Mucosa of stomach (tissue), 1 donor: ENCODE data around the gene ACSF2.

Experiments
- H3K27me3 ChIP-seq: one replicate; pipeline ENCODE4 v1.7.0; 2013; ENCODE audit warnings: mild to moderate bottlenecking, low read length; ENCODE audit not compliant: control insufficient read depth, insufficient read depth
- H3K36me3 ChIP-seq: one replicate; pipeline ENCODE4 v1.7.0; 2013; ENCODE audit warnings: low read length; ENCODE audit not compliant: control insufficient read depth, insufficient read depth
- H3K4me1 ChIP-seq: one replicate; pipeline ENCODE4 v1.7.0; 2013; ENCODE audit warnings: mild to moderate bottlenecking, low read length; ENCODE audit not compliant: control insufficient read depth, insufficient read depth
- H3K4me3 ChIP-seq: one replicate; pipeline ENCODE4 v1.7.0; 2013; ENCODE audit warnings: low read length
- H3K9ac ChIP-seq: one replicate; pipeline ENCODE4 v1.7.0; 2013; ENCODE audit warnings: mild to moderate bottlenecking, low read length, moderate library complexity
- H3K9me3 ChIP-seq: one replicate; pipeline ENCODE4 v1.7.0; 2013; ENCODE audit warnings: mild to moderate bottlenecking, low read length, moderate library complexity; ENCODE audit not compliant: control insufficient read depth
- donor health status: Pancreatic carcinoma.

The ACSF2 gene

GRCh38 chr17:50429793-50430192 lies 3.8 kb downstream of the ACSF2 start:
- Histone ChIP-seq H3K27me3 (no peaks in the 10 kb centered on the region), H3K9me3 (no peaks in the 10 kb centered on the region), H3K9ac (no peak overlapping the region), H3K4me3 (no peak overlapping the region), H3K4me1 (peaks cover 46% of the 10 kb centered on the region), H3K36me3 (no peaks in the 10 kb centered on the region)

GRCh38 chr17:50430821-50431618 lies 5.0 kb downstream of the ACSF2 start:
- no peaks in the 10 kb centered on the region for H3K27me3 ChIP-seq
- no peaks in the 10 kb centered on the region for H3K9me3 ChIP-seq
- H3K9ac ChIP-seq: no peak overlapping the region
- no peaks in the 10 kb centered on the region for H3K36me3 ChIP-seq
- H3K4me3 ChIP-seq: no peak overlapping the region
- H3K4me1 ChIP-seq: peaks cover 36% of the 10 kb centered on the region

- Histone ChIP-seq H3K4me1 (peaks cover 26% of the 10 kb centered on the region), H3K9me3 (no peaks in the 10 kb centered on the region), H3K4me3 (no peak overlapping the region), H3K9ac (no peak overlapping the region), H3K27me3 (no peaks in the 10 kb centered on the region), H3K36me3 (no peaks in the 10 kb centered on the region)
These were observed 6.2 kb downstream of the ACSF2 start for GRCh38 chr17:50432125-50432762.

GRCh38 chr17:50437409-50437808 lies 11.4 kb downstream of the ACSF2 start:
- Histone ChIP-seq H3K4me3 (no peak overlapping the region), H3K4me1 (peaks cover 24% of the 10 kb centered on the region), H3K27me3 (no peaks in the 10 kb centered on the region), H3K9me3 (no peaks in the 10 kb centered on the region), H3K36me3 (no peaks in the 10 kb centered on the region), H3K9ac (no peak overlapping the region)

- no peaks in the 10 kb centered on the region for H3K36me3 ChIP-seq
These were observed 13.0 kb downstream of the ACSF2 start for GRCh38 chr17:50439008-50439407.

GRCh38 chr17:50440172-50440837 lies 14.3 kb downstream of the ACSF2 start:
- Histone ChIP-seq H3K9me3 (no peaks in the 10 kb centered on the region), H3K36me3 (no peaks in the 10 kb centered on the region), H3K9ac (peak overlapping the region; percentile 29), H3K4me3 (no peak overlapping the region), H3K27me3 (no peaks in the 10 kb centered on the region), H3K4me1 (peaks cover 48% of the 10 kb centered on the region)

More at GRCh38 chr17:50439008-50439407, 13.0 kb downstream of the ACSF2 start:
- no peaks in the 10 kb centered on the region for H3K9me3 ChIP-seq
- no peaks in the 10 kb centered on the region for H3K27me3 ChIP-seq
- peaks cover 39% of the 10 kb centered on the region for H3K4me1 ChIP-seq
- H3K9ac ChIP-seq: no peak overlapping the region
- no peak overlapping the region for H3K4me3 ChIP-seq

GRCh38 chr17:50440838-50441829 lies 15.1 kb downstream of the ACSF2 start:
- Histone ChIP-seq H3K4me3 (no peak overlapping the region), H3K9ac (peak overlapping the region; percentile 29), H3K4me1 (peaks cover 54% of the 10 kb centered on the region), H3K36me3 (no peaks in the 10 kb centered on the region), H3K9me3 (no peaks in the 10 kb centered on the region), H3K27me3 (no peaks in the 10 kb centered on the region)

GRCh38 chr17:50443505-50443974 lies 17.5 kb downstream of the ACSF2 start:
- Histone ChIP-seq H3K4me1 (peaks cover 74% of the 10 kb centered on the region), H3K9ac (no peak overlapping the region), H3K4me3 (no peak overlapping the region), H3K9me3 (no peaks in the 10 kb centered on the region), H3K27me3 (no peaks in the 10 kb centered on the region), H3K36me3 (no peaks in the 10 kb centered on the region)

GRCh38 chr17:50444841-50445715 lies 19.1 kb downstream of the ACSF2 start:
- no peaks in the 10 kb centered on the region for H3K9me3 ChIP-seq
- no peak overlapping the region for H3K9ac ChIP-seq
- H3K36me3 ChIP-seq: no peaks in the 10 kb centered on the region
- H3K27me3 ChIP-seq: no peaks in the 10 kb centered on the region
- no peak overlapping the region for H3K4me3 ChIP-seq
- H3K4me1 ChIP-seq: peaks cover 68% of the 10 kb centered on the region

GRCh38 chr17:50445730-50446325 lies 19.8 kb downstream of the ACSF2 start:
- Histone ChIP-seq H3K36me3 (no peaks in the 10 kb centered on the region), H3K4me3 (no peak overlapping the region), H3K9ac (no peak overlapping the region), H3K4me1 (peaks cover 61% of the 10 kb centered on the region), H3K9me3 (no peaks in the 10 kb centered on the region), H3K27me3 (no peaks in the 10 kb centered on the region)
